GM13977 (cell line): ENCODE results near the gene CLTC.

ENCODE experiments used
- DNase-seq: peaks from one replicate; pipeline ENCODE4 v3.0.0; 2012; ENCODE audit warnings: low spot score
- CTCF ChIP-seq: IDR thresholded peaks from 2 replicates; pipeline ENCODE4 v1.5.1; 2012; ENCODE audit warnings: mild to moderate bottlenecking, control low read depth; ENCODE audit not compliant: insufficient read depth; ENCODE audit errors: extremely low read depth, missing control alignments
- in situ Hi-C: fragments of 300-500 bp; cut with MboI; formaldehyde crosslinking; loops from one replicate; pipeline ENCODE4 v1.12.0; 2022; ENCODE audit warnings: low sequenced_read_pairs, low pct_unique_long_range_greater_than_20kb, mixed read lengths, inconsistent platforms; ENCODE audit not compliant: unreplicated experiment

CLTC gene

DNA sequence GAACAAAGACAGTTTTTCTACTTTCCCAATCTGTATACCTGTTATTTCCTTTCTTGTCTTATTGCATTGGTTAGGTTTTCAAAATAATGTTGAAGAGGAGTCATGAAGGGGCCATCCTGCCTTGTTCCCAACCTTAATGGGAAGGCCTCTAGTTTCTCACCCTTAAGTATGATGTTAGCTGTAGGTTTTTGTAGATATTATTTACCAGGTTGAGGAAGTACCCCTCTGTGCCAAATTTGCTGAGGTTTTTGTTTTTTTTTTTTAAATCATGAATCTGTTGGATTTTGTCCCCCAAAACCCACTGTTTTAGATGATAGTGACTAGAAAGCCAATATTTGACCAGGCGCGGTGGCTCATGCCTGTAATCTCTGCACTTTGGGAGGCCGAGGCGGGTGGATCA is 124.1 kb downstream of the CLTC start:
- TF ChIP-seq CTCF, result no peak
- no peak for DNase-seq
- in situ Hi-C loops, result loop anchor here (10.0 to 25.0 kb wide), 2 partner anchors 121 to 318 kb away; no protein-coding TSS in a partner anchor

DNA sequence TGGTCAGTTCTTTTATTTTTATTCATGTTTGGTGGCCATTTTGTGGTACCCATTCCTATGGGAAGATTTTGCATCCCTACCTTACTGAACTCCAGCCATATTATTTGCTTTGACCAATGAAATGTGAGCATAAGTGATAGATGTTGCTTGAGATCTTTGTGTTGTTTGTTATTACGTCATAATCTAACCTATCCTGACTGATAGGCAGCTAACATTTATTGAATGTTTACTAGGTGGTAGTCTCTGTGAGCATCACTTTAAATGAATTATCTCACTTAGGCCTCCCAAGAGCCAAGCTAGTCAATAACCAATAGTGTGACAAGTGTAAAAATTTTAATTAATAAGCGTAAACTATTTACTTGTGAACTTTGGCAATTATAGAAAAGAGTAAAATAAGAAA is 125.3 kb downstream of the CLTC start:
- TF ChIP-seq CTCF, result no peak
- in situ Hi-C loops, result loop anchor here (10.0 to 25.0 kb wide), 2 partner anchors 120 to 317 kb away; no protein-coding TSS in a partner anchor
- no peak for DNase-seq
